Gastrocnemius medialis (tissue), 4 donors: Measurements from ENCODE around the gene METAP1D.

ENCODE experiments used
- CTCF ChIP-seq, 5 experiments: fragments of 450-650 bp in 3 of 5; fragments of 200-600 bp in 2 of 5; sonication (generic) in 2 of 5; IDR thresholded peaks in 4 of 5; conservative IDR thresholded peaks in 1 of 5; 1 replicate in 4 of 5; 2 replicates in 1 of 5; pipeline ENCODE4 v1.5.1; 2016 to 2019; ENCODE audit warnings: antibody characterized with exemption in 5 of 5, mild to moderate bottlenecking in 3 of 5, moderate library complexity in 3 of 5
- POLR2A ChIP-seq, 2 donors: fragments of 450-650 bp; IDR thresholded peaks; one replicate each; pipeline ENCODE4 v1.6.1; 2017; ENCODE audit warnings: antibody characterized with exemption in 2 of 2, mild to moderate bottlenecking in 2 of 2, moderate library complexity in 2 of 2

GRCh38 chr2:172082944-172083627 lies 83.3 kb downstream of the METAP1D start:
- TF ChIP-seq CTCF (IDR thresholded peaks at IDR 0.05 in 4 of 5, conservative IDR thresholded peaks at IDR 0.05 in 1 of 5) = no peak
- no peak for TF ChIP-seq POLR2A (IDR thresholded peaks at IDR 0.05)
